Muscle of leg (tissue), 11 donors: Measurements from ENCODE around the gene ATG12. TPM values are rescaled to one million over a fixed set of nuclear protein-coding genes. Genes with fewer than 3 reads are reported as not detected.

Experiments used
- DNase-seq: peaks from one replicate; pipeline ENCODE4 v3.0.0; 2013
- H3K27ac ChIP-seq: one replicate; pipeline ENCODE4 v1.5.1; 2013; ENCODE audit warnings: mild to moderate bottlenecking, low read length, control low read depth
- H3K27me3 ChIP-seq: one replicate; pipeline ENCODE4 v1.6.1; 2013; ENCODE audit warnings: low read length; ENCODE audit not compliant: control insufficient read depth, insufficient read depth
- H3K36me3 ChIP-seq: one replicate; pipeline ENCODE4 v1.6.1; 2013; ENCODE audit warnings: low read length; ENCODE audit not compliant: control insufficient read depth, insufficient read depth
- H3K4me1 ChIP-seq: one replicate; pipeline ENCODE4 v1.6.1; 2013; ENCODE audit warnings: low read length; ENCODE audit not compliant: control insufficient read depth, insufficient read depth
- H3K4me3 ChIP-seq: one replicate; pipeline ENCODE4 v1.5.1; 2013; ENCODE audit warnings: low read length, control low read depth
- H3K9me3 ChIP-seq: replicated peaks from 2 replicates; pipeline ENCODE4 v1.6.1; 2013; ENCODE audit warnings: low read depth, low read length; ENCODE audit not compliant: control insufficient read depth
- WGBS: methylation state at CpG from one replicate; pipeline ENCODE4 v1.1.5; 2013; ENCODE audit warnings: missing lambda C conversion rate; ENCODE audit not compliant: insufficient coverage; 5-methylcytosine and 5-hydroxymethylcytosine counted together
- polyA plus RNA-seq, 8 donors: library from polyadenylated mRNA; unstranded; fragments of 120-200 nt; gene quantifications; one replicate each; pipeline versions ENCODE4 v1.2.1 to v1.2.3, GENCODE V29; 2013; ENCODE audit warnings: inconsistent platforms in 1 of 8, low replicate concordance in 1 of 8; ENCODE audit not compliant: insufficient read length in 8 of 8, insufficient read depth in 1 of 8
- total RNA-seq: library from RNA; stranded (reverse); fragments of 120-200 nt; gene quantifications from one replicate; pipeline ENCODE4 v1.2.4, GENCODE V29; 2013

Gene ATG12
- total and polyA plus RNA-seq, 9 donors, result 42.1 to 57.3 (median 50.3) TPM

GRCh38 chr5:115844321-115844817 is 3.0 kb upstream of the ATG12 start:
- H3K27ac ChIP-seq, result no peak overlapping the region
- H3K9me3 ChIP-seq, result no peaks in the 10 kb centered on the region
- no peak overlapping the region for H3K4me3 ChIP-seq
- peak; percentile 39 for DNase-seq
- no peaks in the 10 kb centered on the region for H3K36me3 ChIP-seq
- H3K4me1 ChIP-seq, result peaks cover 9% of the 10 kb centered on the region
- no peaks in the 10 kb centered on the region for H3K27me3 ChIP-seq
- WGBS, result 47% methylated on average over 6 of the region's 7 CpGs

- H3K9me3 ChIP-seq, result no peaks in the 10 kb centered on the region
- no peaks in the 10 kb centered on the region for H3K36me3 ChIP-seq
- peaks cover 12% of the 10 kb centered on the region for H3K4me1 ChIP-seq
- WGBS, result 60% methylated on average over 1 of the region's 6 CpGs
- DNase-seq, result no peak
- no peak overlapping the region for H3K4me3 ChIP-seq
- no peak overlapping the region for H3K27ac ChIP-seq
- no peaks in the 10 kb centered on the region for H3K27me3 ChIP-seq
Observed at GRCh38 chr5:115843444-115844130, 2.2 kb upstream of the ATG12 start.

GRCh38 chr5:115842952-115843351 is 1.6 kb upstream of the ATG12 start:
- H3K27ac ChIP-seq, result no peak overlapping the region
- 7% methylated on average over 2 of the region's 3 CpGs for WGBS
- H3K4me3 ChIP-seq, result peak overlapping the region; percentile 62
- no peak for DNase-seq
- peaks cover 2% of the 10 kb centered on the region for H3K36me3 ChIP-seq
- peaks cover 12% of the 10 kb centered on the region for H3K4me1 ChIP-seq
- no peaks in the 10 kb centered on the region for H3K9me3 ChIP-seq
- no peaks in the 10 kb centered on the region for H3K27me3 ChIP-seq

DNA sequence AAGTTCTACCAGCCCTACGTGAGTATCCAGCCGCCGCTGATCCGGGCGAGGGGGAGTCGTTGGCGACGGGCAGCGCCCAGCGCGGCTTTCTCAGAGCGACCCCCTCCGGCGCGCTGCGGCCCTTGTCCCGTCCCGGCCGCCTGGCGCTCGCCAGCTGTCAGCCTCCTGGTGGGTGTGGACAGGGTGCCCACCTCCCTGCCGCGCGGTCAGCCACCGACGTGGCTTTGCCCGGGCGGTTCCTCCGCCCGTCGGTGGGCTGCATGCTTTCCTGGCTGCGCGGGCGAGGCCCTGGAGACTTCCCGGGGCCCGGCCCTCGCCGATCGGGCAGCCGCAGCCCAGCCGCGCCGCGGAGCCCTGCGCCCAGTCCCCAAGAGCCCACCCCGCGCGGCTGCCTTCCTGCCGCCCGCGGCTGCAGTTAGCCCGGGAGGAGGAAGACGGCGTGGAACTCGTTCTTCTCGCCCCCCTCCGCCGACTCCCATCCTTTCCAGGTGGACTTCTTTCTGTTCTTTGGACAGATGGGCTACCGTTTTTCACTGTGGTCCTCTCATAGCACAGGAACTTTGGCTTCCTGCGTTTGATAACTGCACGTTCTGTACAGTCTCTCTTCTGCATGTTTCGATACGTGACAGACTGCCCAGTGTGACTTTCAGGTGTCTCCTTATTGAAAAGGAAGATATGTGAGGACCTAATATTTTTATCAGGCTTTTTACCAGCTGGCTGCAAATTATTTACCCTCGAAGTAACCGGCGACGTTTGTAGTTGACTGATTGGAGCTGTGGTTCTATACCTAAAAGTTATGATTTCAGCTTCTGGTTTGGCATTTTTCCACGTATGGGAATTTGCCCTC is 947 bp upstream of the ATG12 start:
- Histone ChIP-seq H3K27ac (peak overlapping the region; percentile 94), H3K9me3 (no peaks in the 10 kb centered on the region), H3K36me3 (peaks cover 4% of the 10 kb centered on the region), H3K4me1 (peaks cover 12% of the 10 kb centered on the region), H3K4me3 (peak overlapping the region; percentile 62), H3K27me3 (no peaks in the 10 kb centered on the region)
- DNase-seq, result peak; percentile 59
- under 1% methylated on average over 58 of the region's 68 CpGs for WGBS

- WGBS, result 0% methylated on average over 1 of the region's 5 CpGs
- H3K4me3 ChIP-seq, result peak overlapping the region; percentile 62
- peaks cover 11% of the 10 kb centered on the region for H3K36me3 ChIP-seq
- H3K9me3 ChIP-seq, result no peaks in the 10 kb centered on the region
- peak overlapping the region; percentile 96 for H3K27ac ChIP-seq
- peaks cover 12% of the 10 kb centered on the region for H3K4me1 ChIP-seq
- H3K27me3 ChIP-seq, result no peaks in the 10 kb centered on the region
- no peak for DNase-seq
Observed at GRCh38 chr5:115840873-115841272, 492 bp downstream of the ATG12 start.

DNA sequence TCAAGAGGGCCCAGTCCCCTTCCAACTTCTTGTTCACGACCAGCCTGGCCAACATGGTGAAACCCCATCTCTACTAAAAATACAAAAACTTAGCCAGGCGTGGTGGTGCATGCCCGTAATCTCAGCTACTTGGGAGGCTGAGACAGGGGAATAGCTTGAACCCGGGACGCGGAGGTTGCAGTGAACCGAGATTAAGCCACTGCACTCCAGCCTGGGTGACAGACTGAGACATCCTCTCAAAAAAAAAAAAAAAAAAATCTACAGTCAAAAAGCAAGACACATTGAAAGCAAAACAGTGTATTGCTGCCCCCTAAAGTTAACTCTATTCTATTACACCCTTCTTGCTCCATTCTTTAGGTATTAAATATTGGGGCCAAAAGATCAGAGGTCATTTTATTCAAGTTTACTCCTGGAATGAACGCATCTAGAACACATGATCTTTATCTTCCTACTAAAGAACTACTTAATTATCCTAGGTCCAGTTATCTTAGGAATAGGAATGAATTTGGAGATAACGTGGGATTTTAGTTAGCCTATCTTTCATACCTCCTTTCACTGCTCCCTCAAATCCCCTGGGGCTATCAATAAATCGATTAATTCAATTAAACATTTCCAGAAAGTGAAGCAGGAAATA is 2.4 kb downstream of the ATG12 start:
- H3K36me3 ChIP-seq, result peaks cover 19% of the 10 kb centered on the region
- H3K9me3 ChIP-seq, result no peaks in the 10 kb centered on the region
- peak; percentile 78 for DNase-seq
- no peaks in the 10 kb centered on the region for H3K27me3 ChIP-seq
- peaks cover 9% of the 10 kb centered on the region for H3K4me1 ChIP-seq
- H3K4me3 ChIP-seq, result no peak overlapping the region
- 30% methylated on average over 4 of the region's 10 CpGs for WGBS
- H3K27ac ChIP-seq, result no peak overlapping the region

GRCh38 chr5:115835481-115835880 is 5.9 kb downstream of the ATG12 start:
- no peaks in the 10 kb centered on the region for H3K27me3 ChIP-seq
- 84% methylated on average over 4 of the region's 4 CpGs for WGBS
- peaks cover 7% of the 10 kb centered on the region for H3K4me1 ChIP-seq
- H3K9me3 ChIP-seq, result no peaks in the 10 kb centered on the region
- DNase-seq, result no peak
- H3K27ac ChIP-seq, result no peak overlapping the region
- H3K36me3 ChIP-seq, result peaks cover 21% of the 10 kb centered on the region
- H3K4me3 ChIP-seq, result no peak overlapping the region

DNA sequence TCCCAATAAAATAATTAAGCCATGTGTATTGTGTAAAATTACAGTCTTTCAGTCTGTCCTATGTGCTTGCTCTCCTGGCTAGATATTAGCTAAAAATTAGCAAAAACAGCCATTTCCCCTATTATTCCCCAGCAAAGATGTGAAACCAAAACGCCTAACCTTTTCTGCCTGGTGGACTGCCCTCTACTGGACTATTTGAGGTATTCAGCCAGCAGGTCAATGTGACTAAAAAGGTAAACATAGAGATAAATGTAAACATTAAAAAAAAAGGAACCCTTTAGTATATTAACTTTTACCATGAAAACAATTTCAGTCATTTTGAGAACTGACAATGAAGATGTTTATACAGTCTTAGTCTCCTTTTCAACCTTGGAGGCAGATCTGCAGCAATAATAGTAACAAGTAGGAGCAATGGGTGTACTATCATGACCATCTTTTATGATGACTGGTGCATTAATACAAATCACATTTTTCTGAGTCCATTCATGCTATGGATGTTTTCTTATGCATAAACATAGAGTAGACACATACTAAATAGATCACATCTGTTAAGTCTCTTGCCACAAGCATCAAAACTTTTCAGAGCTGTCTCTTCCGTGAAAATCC is 10.1 kb downstream of the ATG12 start:
- H3K27ac ChIP-seq, result no peak overlapping the region
- H3K27me3 ChIP-seq, result no peaks in the 10 kb centered on the region
- H3K36me3 ChIP-seq, result peaks cover 14% of the 10 kb centered on the region
- no peak overlapping the region for H3K4me3 ChIP-seq
- no peaks in the 10 kb centered on the region for H3K4me1 ChIP-seq
- DNase-seq, result peak; percentile 62
- WGBS, result no CpG with 5 or more reads among the region's 2 CpGs
- peaks cover 1% of the 10 kb centered on the region for H3K9me3 ChIP-seq

GRCh38 chr5:115829913-115830312 is 11.5 kb downstream of the ATG12 start:
- 67% methylated on average over 1 of the region's 5 CpGs for WGBS

More at GRCh38 chr5:115829913-115830312, 11.5 kb downstream of the ATG12 start:
- H3K27me3 ChIP-seq, result no peaks in the 10 kb centered on the region
- no peak for DNase-seq
- no peaks in the 10 kb centered on the region for H3K4me1 ChIP-seq
- peaks cover 8% of the 10 kb centered on the region for H3K36me3 ChIP-seq
- H3K4me3 ChIP-seq, result no peak overlapping the region
- H3K9me3 ChIP-seq, result peaks cover 3% of the 10 kb centered on the region
- no peak overlapping the region for H3K27ac ChIP-seq
